Measurements from ENCODE around the gene PTCD3. TPM values are rescaled to one million over a fixed set of nuclear protein-coding genes. Genes with fewer than 3 reads are reported as not detected.

PTCD3 gene
- total and polyA plus RNA-seq, 2 donors (not counting 1 experiment from before 2014, with no cell fraction given): 58.6 to 66.9 TPM

DNA sequence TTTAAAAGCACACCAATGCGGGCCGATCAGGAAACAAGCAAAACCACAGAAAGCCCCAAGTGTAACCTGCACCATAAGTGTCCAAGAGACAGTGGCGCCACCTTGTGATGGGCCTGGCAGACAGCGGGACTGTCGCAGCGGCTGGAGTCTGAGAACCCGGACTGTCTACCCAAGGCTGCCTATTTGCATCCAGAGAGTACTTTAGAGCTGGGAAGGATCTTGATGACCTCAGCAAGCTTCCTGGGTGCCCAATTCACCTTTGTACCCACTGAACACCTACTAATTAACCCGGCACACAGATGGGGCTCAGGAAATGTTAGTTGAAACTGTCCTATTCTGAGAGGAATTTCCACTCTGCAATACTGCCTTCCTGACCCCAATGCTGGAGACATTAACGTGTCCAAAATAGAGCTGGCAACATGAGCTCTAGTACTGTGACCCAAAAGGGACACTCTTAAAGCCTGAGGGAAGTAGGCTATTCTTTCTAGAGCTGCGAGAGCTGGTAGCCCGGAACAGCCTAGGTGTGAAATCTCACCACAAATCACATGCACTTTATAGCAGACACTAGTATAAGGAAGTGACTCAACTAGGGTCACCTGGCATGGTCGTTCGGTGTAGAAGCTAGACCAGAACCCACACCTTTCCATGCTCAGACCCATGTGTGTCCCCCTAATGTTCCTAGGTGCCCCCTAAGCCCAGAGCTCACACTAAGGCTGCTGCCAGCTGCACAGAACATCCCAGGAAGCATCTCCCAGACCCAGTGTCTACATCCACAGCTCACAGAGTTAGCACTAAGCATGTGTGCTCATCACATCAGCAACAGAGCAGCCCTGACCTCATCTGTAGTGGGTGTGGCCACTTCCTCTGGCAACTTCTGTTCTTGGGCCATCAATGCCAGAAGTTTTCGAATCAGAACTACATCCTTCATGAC is 25.8 kb upstream of the PTCD3 start:
- peak; percentile 58 to 69 for DNase-seq (ENCODE audit: low read depth in 2 of 2)
- TF ChIP-seq EZH2 (IDR thresholded peaks at IDR 0.05; ENCODE audit: low read length, missing control alignments) (no peak), CTCF (conservative IDR thresholded peaks at IDR 0.05 in 1 of 2, IDR thresholded peaks at IDR 0.05 in 1 of 2; ENCODE audit: low read depth in 1 of 2, low read length in 2 of 2) (peak; percentile 79 to 89)
- H3K79me2 ChIP-seq (ENCODE audit: control insufficient read depth, insufficient read depth, low read length): no peaks in the 10 kb centered on the region
- H2AFZ ChIP-seq (ENCODE audit: low read length): no peak overlapping the region
- H3K4me1 ChIP-seq (ENCODE audit: control insufficient read depth, extremely low read depth, insufficient read depth, low read length): peaks cover 3% of the 10 kb centered on the region
- no peak overlapping the region for H3K4me2 ChIP-seq (ENCODE audit: extremely low read depth, insufficient read depth, low read length)
- no peak overlapping the region for H3K4me3 ChIP-seq (replicated peaks in 1 of 4; ENCODE audit: control extremely low read depth in 1 of 4, insufficient read depth in 1 of 4, low read depth in 3 of 4, low read length in 4 of 4)
- peak overlapping the region; percentile 11 for H3K27ac ChIP-seq (ENCODE audit: insufficient read depth, low read length)
- no peak overlapping the region for H3K9ac ChIP-seq (ENCODE audit: insufficient read depth, low read length)
- H3K27me3 ChIP-seq (ENCODE audit: control insufficient read depth, insufficient read depth, low read length): no peaks in the 10 kb centered on the region
- H4K20me1 ChIP-seq (ENCODE audit: control insufficient read depth, extremely low read depth, insufficient read depth, low read length): no peaks in the 10 kb centered on the region
- H3K9me3 ChIP-seq (ENCODE audit: control insufficient read depth, insufficient read depth, low read depth, low read length): no peaks in the 10 kb centered on the region
- H3K36me3 ChIP-seq (ENCODE audit: control insufficient read depth, insufficient read depth, low read length): peaks cover 20% of the 10 kb centered on the region

DNA sequence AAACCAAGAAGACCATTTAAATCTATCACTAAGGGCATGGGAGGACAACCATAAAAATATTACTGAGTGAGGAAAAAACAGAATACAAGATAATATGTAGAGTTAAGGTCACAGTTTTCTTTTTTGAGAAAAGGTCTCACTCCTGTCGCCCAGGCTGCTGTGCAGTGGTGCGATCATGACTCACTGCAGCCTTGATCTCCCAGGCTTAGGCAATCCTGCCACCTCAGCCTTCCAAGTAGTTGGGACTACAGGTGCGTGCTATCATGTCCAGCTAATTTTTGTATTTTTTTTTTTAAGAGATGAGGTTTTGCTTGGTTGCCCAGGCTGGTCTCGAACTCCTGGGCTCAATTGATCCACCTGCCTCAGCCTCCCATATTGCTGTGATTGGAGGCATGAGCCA is 24.3 kb upstream of the PTCD3 start:
- no peaks in the 10 kb centered on the region for H3K79me2 ChIP-seq (ENCODE audit: control insufficient read depth, insufficient read depth, low read length)
- H3K36me3 ChIP-seq (ENCODE audit: control insufficient read depth, insufficient read depth, low read length): peaks cover 14% of the 10 kb centered on the region
- H3K4me3 ChIP-seq (replicated peaks in 1 of 4; ENCODE audit: control extremely low read depth in 1 of 4, insufficient read depth in 1 of 4, low read depth in 3 of 4, low read length in 4 of 4): no peak overlapping the region
- no peaks in the 10 kb centered on the region for H4K20me1 ChIP-seq (ENCODE audit: control insufficient read depth, extremely low read depth, insufficient read depth, low read length)
- no peaks in the 10 kb centered on the region for H3K9me3 ChIP-seq (ENCODE audit: control insufficient read depth, insufficient read depth, low read depth, low read length)
- DNase-seq (ENCODE audit: low read depth in 2 of 2): no peak
- no peak overlapping the region for H2AFZ ChIP-seq (ENCODE audit: low read length)
- H3K27me3 ChIP-seq (ENCODE audit: control insufficient read depth, insufficient read depth, low read length): no peaks in the 10 kb centered on the region
- TF ChIP-seq EZH2 (IDR thresholded peaks at IDR 0.05; ENCODE audit: low read length, missing control alignments): no peak
- H3K27ac ChIP-seq (ENCODE audit: insufficient read depth, low read length): no peak overlapping the region
- H3K4me1 ChIP-seq (ENCODE audit: control insufficient read depth, extremely low read depth, insufficient read depth, low read length): peaks cover 3% of the 10 kb centered on the region
- no peak overlapping the region for H3K9ac ChIP-seq (ENCODE audit: insufficient read depth, low read length)
- no peak overlapping the region for H3K4me2 ChIP-seq (ENCODE audit: extremely low read depth, insufficient read depth, low read length)

GRCh38 chr2:86082756-86083155 is 23.3 kb upstream of the PTCD3 start:
- Histone ChIP-seq H3K9me3 (ENCODE audit: control insufficient read depth, insufficient read depth, low read depth, low read length) (no peaks in the 10 kb centered on the region), H2AFZ (ENCODE audit: low read length) (no peak overlapping the region), H3K79me2 (ENCODE audit: control insufficient read depth, insufficient read depth, low read length) (no peaks in the 10 kb centered on the region), H3K4me1 (ENCODE audit: control insufficient read depth, extremely low read depth, insufficient read depth, low read length) (peaks cover 3% of the 10 kb centered on the region), H3K27me3 (ENCODE audit: control insufficient read depth, insufficient read depth, low read length) (no peaks in the 10 kb centered on the region), H3K4me3 (replicated peaks in 1 of 4; ENCODE audit: control extremely low read depth in 1 of 4, insufficient read depth in 1 of 4, low read depth in 3 of 4, low read length in 4 of 4) (no peak overlapping the region), H3K36me3 (ENCODE audit: control insufficient read depth, insufficient read depth, low read length) (peaks cover 6% of the 10 kb centered on the region), H4K20me1 (ENCODE audit: control insufficient read depth, extremely low read depth, insufficient read depth, low read length) (no peaks in the 10 kb centered on the region), H3K9ac (ENCODE audit: insufficient read depth, low read length) (no peak overlapping the region), H3K4me2 (ENCODE audit: extremely low read depth, insufficient read depth, low read length) (no peak overlapping the region), H3K27ac (ENCODE audit: insufficient read depth, low read length) (no peak overlapping the region)
- DNase-seq (ENCODE audit: low read depth in 2 of 2): no peak
- TF ChIP-seq CTCF (conservative IDR thresholded peaks at IDR 0.05 in 1 of 2, IDR thresholded peaks at IDR 0.05 in 1 of 2; ENCODE audit: low read depth in 1 of 2, low read length in 2 of 2): no peak
- TF ChIP-seq EZH2 (IDR thresholded peaks at IDR 0.05; ENCODE audit: low read length, missing control alignments): no peak
